ENCODE results near the gene MAPK10.

DNA sequence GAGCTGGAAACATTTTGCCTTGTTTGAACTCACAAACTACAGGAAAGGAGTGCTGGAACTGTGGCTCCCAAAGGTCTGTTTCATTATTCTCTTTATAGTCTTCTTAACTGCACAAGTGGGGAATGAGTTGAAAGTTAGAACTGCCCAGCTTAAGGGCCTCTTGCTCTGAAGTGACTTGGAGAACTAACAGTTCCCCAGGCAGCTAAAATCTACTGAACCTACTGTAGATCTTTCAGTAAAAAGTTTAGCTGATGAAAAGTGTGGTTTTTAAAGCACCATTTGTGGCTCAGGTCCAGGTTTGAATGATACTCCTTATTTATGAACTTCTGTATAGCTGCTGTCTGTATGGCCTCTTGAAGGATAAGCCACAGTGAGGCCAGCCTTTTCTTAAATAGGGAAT, 353.8 kb downstream of the MAPK10 start:
- TF ChIP-seq, protein P1, sequence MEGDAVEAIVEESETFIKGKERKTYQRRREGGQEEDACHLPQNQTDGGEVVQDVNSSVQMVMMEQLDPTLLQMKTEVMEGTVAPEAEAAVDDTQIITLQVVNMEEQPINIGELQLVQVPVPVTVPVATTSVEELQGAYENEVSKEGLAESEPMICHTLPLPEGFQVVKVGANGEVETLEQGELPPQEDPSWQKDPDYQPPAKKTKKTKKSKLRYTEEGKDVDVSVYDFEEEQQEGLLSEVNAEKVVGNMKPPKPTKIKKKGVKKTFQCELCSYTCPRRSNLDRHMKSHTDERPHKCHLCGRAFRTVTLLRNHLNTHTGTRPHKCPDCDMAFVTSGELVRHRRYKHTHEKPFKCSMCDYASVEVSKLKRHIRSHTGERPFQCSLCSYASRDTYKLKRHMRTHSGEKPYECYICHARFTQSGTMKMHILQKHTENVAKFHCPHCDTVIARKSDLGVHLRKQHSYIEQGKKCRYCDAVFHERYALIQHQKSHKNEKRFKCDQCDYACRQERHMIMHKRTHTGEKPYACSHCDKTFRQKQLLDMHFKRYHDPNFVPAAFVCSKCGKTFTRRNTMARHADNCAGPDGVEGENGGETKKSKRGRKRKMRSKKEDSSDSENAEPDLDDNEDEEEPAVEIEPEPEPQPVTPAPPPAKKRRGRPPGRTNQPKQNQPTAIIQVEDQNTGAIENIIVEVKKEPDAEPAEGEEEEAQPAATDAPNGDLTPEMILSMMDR (conservative IDR thresholded peaks at IDR 0.05; ENCODE audit: low read depth, low read length) = no peak
- TF ChIP-seq EZH2 (IDR thresholded peaks at IDR 0.05; ENCODE audit: low read length, unreplicated experiment) = no peak

Measured in PC-3 (cell line).